KBM-7 (cell line): ENCODE measurements around the gene ITPA.

Source experiments
- DNase-seq: peaks from one replicate; pipeline ENCODE4 v3.0.0-alpha.2; 2015
- in situ Hi-C: fragments of 300-500 bp; cut with MboI; formaldehyde crosslinking; loops from 2 replicates; pipeline ENCODE4 v1.14.3; 2020; ENCODE audit warnings: low sequenced_read_pairs, low pct_unique_long_range_greater_than_20kb, mixed read lengths

ITPA gene

GRCh38 chr20:3209257-3209945, at the start of gene ITPA:
TSS of gene ITPA (plus strand) at chr20:3209498. CDS start at chr20:3209552, 54 bp downstream.
- in situ Hi-C loops: no loop called here
- DNase-seq: peak; percentile 71

DNA sequence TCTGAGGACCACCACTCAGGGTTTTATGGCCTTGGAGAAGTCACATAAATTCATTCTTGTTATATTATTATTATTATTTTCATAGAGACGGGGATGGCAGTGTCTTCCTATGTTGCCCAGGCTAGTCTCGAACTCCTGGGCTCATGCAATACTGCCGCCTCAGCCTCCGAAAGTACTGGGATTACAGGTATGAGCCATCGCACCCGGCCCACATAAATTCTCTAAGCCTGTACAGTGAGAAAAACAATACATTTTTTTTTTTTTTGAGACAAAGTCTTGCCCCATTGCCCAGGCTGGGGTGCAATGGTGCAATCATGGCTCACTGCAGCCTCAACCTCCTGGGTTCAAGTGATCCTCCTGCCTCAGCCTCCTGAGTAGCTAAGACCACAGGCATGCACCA, 48.9 kb upstream of the ITPA start:
- in situ Hi-C loops: no loop called here
- no peak for DNase-seq

- DNase-seq: no peak
- in situ Hi-C loops: no loop called here
These were observed 47.8 kb upstream of the ITPA start for GRCh38 chr20:3161316-3162079.

DNA sequence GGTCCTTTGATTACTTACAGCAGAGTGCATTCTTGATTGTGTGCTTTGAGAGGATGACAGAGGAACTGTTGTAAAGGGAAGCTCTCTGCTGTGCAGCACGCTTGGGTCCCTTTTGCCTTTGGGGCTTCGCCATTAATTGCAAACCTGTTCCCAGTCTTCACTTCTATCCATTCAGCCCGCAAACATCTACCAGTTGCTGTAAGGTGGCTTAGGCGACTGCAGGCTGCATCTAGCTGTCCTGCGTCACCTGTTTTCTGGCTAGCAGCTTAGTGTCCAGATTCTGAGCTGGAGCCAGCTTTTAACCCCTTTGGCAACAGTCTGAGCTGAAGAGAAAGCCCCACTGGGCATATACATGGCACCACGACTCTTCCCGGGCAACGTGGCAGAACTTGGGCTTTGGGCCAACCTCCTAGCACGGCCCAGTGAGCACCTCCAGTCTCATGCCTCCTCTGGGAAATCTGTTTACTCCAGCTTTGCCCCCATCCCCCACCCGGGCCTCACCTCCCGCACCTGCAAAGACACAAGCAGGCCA, 47.2 kb upstream of the ITPA start:
- in situ Hi-C loops: no loop called here
- no peak for DNase-seq

GRCh38 chr20:3163099-3164042, 45.9 kb upstream of the ITPA start:
- no peak for DNase-seq
- in situ Hi-C loops: no loop called here

DNA sequence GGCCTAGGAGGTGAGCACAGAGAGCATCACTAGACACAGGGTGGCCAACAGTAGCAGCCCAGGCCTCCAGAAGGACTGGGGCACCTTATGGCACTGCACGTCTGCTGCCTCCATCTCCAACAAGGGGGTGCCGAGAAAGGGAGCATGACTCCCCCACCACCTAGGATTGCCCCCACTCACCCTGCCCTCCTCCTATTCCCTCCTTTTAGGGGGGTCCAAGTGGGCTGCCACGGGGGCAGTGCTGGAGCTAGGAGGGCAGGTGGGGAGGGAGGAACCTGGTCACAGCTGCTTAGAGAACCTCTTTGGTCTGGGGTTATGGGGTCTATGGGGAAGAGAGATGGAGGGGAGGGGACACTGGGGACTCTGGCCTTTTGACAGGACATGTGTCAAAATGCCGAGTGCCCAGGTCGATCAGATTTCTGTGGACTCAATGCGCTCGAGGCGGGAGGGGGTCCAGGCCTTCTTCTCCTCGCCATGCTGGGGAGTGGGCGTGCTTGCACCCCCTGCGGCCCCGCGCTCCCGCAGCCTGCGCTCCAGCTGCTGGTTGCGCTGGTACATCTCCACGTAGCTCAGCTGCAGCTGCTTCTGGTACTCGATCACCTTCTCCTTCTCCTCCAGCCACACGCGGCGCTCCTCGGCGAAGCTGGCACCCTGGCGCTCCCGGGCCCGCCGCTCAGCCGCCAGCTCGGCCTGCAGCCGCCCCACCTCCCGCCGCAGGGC, 45.1 kb upstream of the ITPA start:
- in situ Hi-C loops: no loop called here
- no peak for DNase-seq

DNA sequence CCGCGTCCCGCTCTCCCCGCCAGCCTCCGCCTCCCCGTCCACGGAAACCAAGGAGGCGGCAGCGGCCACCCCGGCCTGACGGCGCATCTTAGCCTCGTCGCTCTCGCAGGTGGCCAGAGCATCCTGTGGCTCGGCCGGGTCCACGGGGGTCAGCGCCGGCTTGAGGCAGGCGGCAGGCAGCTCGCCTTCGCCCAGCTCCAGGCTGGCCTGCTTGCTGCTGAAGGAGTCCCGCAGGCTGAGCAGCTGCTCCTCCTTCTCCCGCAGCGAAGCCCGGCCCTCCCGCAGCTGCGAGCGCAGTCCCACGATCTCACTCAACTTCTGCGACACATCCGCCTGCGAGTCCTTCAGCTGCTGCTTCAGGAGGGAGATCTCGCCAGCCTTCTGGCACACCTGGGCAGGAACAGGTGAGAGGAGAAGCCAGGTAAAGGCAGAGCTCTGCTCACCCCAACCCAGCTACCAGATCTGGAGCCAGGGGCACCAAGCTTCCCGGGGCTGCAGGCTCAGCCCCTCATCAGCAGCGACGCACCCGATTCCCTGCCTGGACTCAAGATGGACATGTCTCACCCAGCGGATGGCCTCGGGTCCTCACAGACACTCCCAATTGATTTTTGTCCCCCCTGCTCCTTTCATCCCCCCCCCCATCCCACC, 44.4 kb upstream of the ITPA start:
- in situ Hi-C loops: no loop called here
- DNase-seq: no peak

GRCh38 chr20:3165473-3166337, 43.6 kb upstream of the ITPA start:
- no peak for DNase-seq
- in situ Hi-C loops: no loop called here

DNA sequence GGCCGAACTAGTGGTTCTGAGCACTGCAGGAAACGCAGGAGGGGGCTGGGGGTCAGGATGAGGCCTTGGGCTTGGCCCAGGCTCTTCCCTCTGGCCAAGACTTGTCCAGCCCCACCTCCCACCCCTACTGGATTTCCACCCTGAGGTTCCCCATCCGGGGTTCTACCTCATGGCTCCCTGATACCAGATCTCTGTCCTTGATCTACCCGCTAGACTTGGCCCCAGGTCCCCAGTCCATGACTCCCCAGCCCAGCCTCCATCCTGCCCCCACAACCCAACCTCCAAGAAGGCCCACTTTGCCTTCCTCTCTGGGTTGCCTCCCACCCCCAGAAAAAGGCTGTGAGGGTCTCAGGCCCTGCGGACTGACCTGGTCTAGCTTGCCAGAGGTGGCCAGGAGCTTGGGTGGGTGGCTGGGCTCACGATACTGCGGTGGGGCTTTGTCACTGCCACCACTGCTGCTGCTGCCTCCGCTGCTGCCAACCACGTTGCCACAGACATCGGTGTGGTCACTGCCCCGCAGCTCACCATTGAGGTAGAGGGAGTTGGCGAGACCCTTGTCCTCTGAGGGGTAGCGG, 42.9 kb upstream of the ITPA start:
- DNase-seq: no peak
- in situ Hi-C loops: no loop called here

DNA sequence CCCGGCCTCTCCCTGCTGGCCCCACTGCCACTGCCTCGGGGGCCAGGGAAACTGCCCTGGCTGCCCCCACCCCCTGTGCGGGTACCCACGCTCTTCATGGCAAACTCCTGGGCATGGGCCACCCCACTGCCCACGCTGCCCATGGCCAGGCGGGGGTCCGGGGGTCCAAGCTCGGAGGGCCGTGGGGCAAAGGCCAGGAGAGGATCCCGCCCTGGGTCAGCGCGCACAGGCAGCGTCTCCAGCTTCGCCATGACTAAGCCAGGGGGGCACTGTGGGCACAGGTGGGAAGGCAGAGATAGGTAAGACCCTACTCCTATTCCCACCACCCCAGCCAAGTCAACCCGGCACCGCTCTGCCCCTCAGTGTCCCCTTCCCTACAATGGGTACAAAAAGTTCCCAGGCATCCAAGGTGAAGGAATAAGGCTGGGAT, 42.4 kb upstream of the ITPA start:
- in situ Hi-C loops: no loop called here
- no peak for DNase-seq

- in situ Hi-C loops: no loop called here
- no peak for DNase-seq
These were observed 41.6 kb upstream of the ITPA start for GRCh38 chr20:3167738-3168078.

DNA sequence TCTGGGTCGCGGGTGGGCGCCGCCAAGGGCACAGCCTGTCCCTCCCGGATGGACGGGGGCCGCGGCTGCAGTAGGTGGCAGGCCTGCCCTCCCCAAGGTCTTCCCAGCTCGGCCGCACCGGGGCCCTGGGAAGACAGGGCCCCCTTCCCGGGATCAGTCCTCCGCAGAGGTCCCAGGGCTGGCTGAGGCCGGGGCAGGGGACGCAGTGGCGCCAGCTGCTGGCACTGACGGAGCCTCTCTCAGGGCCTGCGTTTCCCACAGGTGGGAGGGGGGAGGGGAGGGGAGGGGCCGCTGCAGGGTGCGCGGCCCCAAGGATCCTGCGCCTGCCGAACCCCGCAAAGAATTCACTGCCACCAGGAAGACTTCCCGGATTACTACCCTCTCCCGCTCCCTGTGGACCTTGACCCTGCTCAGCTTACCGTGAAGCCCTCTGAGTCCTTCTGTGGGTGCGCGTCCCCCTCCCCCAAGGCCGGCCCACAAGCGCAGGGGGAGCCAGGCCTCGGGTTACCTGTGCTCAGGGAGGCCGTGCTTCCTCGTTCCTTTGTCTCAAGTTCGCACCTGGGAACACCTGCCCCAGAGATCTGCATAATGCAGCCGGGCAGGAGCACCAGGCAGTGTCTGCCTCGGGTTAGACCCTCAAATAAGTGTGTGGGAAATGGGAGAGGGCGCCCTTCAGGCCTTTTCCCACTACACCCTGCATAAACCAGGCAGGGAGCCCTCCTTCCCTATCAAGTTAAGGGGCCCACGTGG, 41.0 kb upstream of the ITPA start:
- in situ Hi-C loops: no loop called here

DNA sequence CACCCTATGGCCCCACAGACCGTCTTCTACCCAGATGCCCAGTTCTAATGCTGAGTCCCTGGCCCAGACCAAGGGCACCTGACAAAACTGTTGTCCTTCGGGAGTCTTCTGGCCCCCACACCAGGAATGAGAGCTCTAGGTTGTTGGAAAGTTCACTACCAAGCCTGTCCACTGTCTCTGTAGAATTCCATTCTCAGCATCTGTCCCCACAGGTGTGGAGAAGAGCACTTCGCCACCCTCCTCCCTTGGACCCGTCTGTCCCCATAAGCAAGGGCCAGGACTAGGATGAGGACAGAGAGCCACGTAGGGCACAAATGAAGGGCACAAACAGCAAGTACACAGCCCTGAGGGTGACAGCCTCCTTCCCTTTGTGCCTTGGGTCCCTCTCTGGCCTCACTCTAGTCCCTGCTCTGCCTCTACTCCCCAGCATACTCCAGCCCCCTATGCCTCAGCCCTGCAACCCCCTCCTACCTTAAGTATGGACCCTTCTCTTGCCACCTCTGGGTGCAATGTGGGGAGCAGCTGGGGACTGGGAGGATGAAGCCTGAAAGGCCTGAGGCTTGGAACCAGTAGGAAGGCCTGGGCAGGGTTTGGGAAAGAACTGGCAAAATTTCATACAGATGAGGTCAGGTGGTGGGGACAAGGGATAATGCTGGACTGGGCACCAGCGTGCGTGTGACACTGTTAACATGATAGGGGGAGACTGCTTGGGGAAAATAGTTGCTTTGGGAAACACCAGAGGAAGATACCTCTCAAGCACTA, 40.3 kb upstream of the ITPA start:
- in situ Hi-C loops: no loop called here
- no peak for DNase-seq

More for the DNA sequence above, 41.0 kb upstream of the ITPA start:
- no peak for DNase-seq

DNA sequence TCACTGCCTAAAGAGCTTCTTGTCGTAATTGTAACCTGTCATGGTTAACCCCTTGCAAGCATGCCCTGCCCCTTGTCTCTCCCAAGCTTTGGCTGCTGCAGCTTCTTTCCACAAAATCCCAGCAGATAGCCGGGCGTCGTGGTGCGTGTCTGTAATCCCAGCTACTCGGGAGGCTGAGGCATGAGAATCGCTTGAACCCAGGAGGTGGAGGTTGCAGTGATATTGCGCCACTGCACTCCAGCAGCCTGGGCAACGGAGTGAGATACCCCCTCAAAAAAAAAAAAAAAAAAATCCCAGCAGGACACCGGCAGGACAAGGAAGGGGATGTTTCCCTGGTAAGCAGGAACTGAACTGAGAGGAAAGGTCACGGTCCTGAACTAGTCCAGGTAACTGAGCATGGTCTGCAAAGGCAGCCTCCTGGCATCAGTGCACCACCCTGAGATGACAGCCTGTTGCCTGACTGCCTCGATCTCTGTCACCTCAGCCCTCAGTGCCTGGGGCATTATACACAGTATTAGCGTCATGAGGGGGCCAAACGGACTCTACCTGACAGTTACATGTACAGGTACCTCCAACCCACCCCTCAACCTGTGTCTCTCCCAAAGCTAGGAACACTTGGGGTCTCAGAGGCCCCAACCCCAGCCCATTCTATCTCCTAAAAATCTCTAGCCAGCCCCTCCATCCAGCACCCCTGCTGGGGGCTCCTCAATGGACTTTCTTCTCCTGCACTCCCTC, 37.7 kb upstream of the ITPA start:
- in situ Hi-C loops: no loop called here

More for the DNA sequence above, 37.7 kb upstream of the ITPA start:
- DNase-seq: no peak
